ENCODE measurements around the gene TNFSF8.
A peak's percentile ranks its signal among the peaks of the same experiment; 100 is the strongest.

Gene TNFSF8

DNA sequence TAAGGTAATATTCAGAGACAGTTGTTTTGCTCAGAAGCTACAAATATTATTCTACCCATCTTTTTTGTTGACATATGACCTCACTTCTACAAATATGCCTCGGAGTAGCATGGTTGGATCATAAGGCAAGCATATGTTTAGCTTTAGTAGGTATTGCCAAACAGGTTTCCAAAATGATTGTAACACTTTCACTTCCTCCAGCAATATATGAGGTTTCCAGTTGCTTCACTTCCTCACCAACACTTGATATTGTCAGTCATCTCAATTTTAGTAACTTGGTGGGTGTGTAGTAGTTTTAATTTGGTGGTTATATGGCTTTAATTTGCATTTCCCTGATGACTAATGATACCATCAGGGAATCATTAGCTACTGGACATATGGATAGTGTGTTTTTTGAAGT is 46.7 kb downstream of the TNFSF8 start:
- Mint-ChIP-seq H3K4me3 (no peak overlapping the region), H3K4me1 (peaks cover 9% of the 10 kb centered on the region), H3K36me3 (ENCODE audit: low read depth) (peaks cover 5% of the 10 kb centered on the region), H3K27me3 (ENCODE audit: low read depth, poor library complexity) (no peaks in the 10 kb centered on the region), H3K27ac (no peak overlapping the region), H3K9me3 (peaks cover 29% of the 10 kb centered on the region)
- no peak for DNase-seq
- no peak for TF ChIP-seq CTCF (IDR thresholded peaks at IDR 0.05)

DNA sequence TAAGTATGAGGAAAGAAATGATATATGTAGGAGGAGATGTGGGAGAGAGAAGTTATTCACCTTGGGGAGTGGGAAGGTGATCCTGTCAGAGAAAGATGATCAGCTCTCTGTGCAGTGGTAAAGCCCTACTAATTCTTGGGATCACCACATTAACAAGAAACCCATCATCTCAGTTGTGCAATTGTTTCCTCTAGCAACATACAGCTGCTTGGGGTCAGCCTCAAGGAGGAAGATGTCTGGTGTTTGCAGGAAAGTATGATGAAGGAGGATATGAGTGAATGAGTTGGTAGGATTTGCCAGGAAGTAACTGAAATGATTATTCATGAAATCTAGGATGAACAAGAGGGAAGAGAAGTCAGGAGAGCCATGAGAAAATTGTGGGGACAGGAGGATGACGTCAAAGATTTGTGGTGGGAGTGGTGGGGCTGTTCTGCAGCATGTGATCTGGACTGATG is 50.1 kb downstream of the TNFSF8 start:
- no peaks in the 10 kb centered on the region for H3K4me1 Mint-ChIP-seq
- no peak for TF ChIP-seq CTCF (IDR thresholded peaks at IDR 0.05)
- no peak overlapping the region for H3K27ac Mint-ChIP-seq
- peaks cover 5% of the 10 kb centered on the region for H3K36me3 Mint-ChIP-seq (ENCODE audit: low read depth)
- H3K27me3 Mint-ChIP-seq (ENCODE audit: low read depth, poor library complexity) = peaks cover 4% of the 10 kb centered on the region
- no peak for DNase-seq
- no peak overlapping the region for H3K4me3 Mint-ChIP-seq
- H3K9me3 Mint-ChIP-seq = peaks cover 23% of the 10 kb centered on the region

DNA sequence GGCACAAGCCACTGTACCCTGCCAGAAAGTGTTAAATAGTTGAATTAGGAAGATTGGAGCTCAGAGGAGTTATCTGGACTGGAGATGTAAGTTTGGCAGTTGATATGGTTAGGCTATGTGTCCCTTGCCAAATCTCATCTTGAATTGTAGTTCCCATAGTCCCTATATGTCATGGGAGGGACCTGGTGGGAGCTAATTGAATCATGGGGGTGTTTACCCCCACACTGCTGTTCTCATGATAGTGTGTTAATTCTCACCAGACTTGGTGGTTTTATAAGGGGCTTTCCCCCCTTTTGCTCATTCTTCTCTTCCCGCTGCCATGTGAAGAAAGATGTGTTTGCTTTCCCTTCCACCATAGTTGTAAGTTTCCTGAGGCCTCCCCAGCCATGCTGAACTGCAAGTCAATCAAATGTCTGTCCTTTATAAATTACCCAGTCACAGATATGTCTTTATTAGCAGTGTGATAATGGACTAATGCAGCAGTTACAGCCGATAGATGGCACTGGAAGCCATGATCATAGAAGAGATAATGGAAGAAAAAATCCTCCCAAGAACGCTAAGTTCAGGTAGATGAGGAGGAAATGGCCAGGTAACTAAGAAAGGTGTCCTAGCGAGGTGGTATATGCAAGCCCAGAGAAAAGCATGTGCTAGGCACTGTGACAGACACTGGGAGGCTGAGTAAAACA is 51.4 kb downstream of the TNFSF8 start:
- H3K27me3 Mint-ChIP-seq (ENCODE audit: low read depth, poor library complexity) = peaks cover 8% of the 10 kb centered on the region
- H3K9me3 Mint-ChIP-seq = peaks cover 17% of the 10 kb centered on the region
- H3K4me3 Mint-ChIP-seq = no peak overlapping the region
- H3K36me3 Mint-ChIP-seq (ENCODE audit: low read depth) = no peaks in the 10 kb centered on the region
- no peak overlapping the region for H3K27ac Mint-ChIP-seq
- H3K4me1 Mint-ChIP-seq = no peaks in the 10 kb centered on the region
- DNase-seq = no peak
- TF ChIP-seq CTCF (IDR thresholded peaks at IDR 0.05) = no peak

DNA sequence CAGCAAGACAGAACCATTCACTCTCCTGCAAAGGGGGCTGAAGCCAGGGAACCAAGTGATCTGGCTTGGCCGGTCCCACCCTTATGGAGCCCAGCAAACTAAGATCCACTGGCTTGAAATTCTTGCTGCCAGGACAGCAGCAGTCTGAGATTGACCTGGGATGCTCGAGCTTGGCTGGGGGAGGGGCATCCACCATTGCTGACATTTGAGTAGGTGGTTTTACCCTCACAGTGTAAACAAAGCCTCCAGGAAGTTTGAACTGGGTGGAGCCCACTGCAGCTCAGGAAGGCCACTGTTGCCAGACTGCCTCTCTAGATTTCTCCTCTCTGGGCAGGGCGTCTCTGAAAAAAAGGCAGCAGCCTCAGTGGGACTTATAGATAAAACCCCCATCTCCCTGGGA is 60.5 kb downstream of the TNFSF8 start:
- peak; percentile 55 for DNase-seq
- Mint-ChIP-seq H3K9me3 (peaks cover 47% of the 10 kb centered on the region), H3K4me1 (peaks cover 12% of the 10 kb centered on the region)

GRCh38 chr9:114869378-114869777 is 61.0 kb downstream of the TNFSF8 start:
- peaks cover 6% of the 10 kb centered on the region for H3K27me3 Mint-ChIP-seq (ENCODE audit: low read depth, poor library complexity)
- DNase-seq = no peak
- peaks cover 7% of the 10 kb centered on the region for H3K36me3 Mint-ChIP-seq (ENCODE audit: low read depth)
- no peak overlapping the region for H3K4me3 Mint-ChIP-seq
- H3K27ac Mint-ChIP-seq = no peak overlapping the region
- H3K9me3 Mint-ChIP-seq = peaks cover 45% of the 10 kb centered on the region
- TF ChIP-seq CTCF (IDR thresholded peaks at IDR 0.05) = no peak
- peaks cover 12% of the 10 kb centered on the region for H3K4me1 Mint-ChIP-seq

More for the DNA sequence above, 60.5 kb downstream of the TNFSF8 start:
- no peak for TF ChIP-seq CTCF (IDR thresholded peaks at IDR 0.05)
- Mint-ChIP-seq H3K4me3 (no peak overlapping the region), H3K36me3 (ENCODE audit: low read depth) (peaks cover 7% of the 10 kb centered on the region), H3K27ac (no peak overlapping the region), H3K27me3 (ENCODE audit: low read depth, poor library complexity) (peaks cover 6% of the 10 kb centered on the region)

- no peak overlapping the region for H3K4me3 Mint-ChIP-seq
- no peak for DNase-seq
- no peak for TF ChIP-seq CTCF (IDR thresholded peaks at IDR 0.05)
- H3K27ac Mint-ChIP-seq = no peak overlapping the region
- peaks cover 7% of the 10 kb centered on the region for H3K36me3 Mint-ChIP-seq (ENCODE audit: low read depth)
- peaks cover 30% of the 10 kb centered on the region for H3K9me3 Mint-ChIP-seq
- peaks cover 5% of the 10 kb centered on the region for H3K27me3 Mint-ChIP-seq (ENCODE audit: low read depth, poor library complexity)
- H3K4me1 Mint-ChIP-seq = peaks cover 12% of the 10 kb centered on the region
Observed at GRCh38 chr9:114867327-114867726, 63.1 kb downstream of the TNFSF8 start.

Data from nephron progenitor cell (in vitro differentiated cells).